Measurements from ENCODE around the gene PITPNM1. TPM values are rescaled to one million over a fixed set of nuclear protein-coding genes. Genes with fewer than 3 reads are reported as not detected.
A peak's percentile ranks its signal among the peaks of the same experiment; 100 is the strongest.
"Not testable (repeated sequence)": the region's sequence is repeated elsewhere in the genome, so short reads cannot be mapped to it uniquely, and the experiment has no call there.

Gene PITPNM1
- total and polyA plus RNA-seq, 2 experiments from 2014 or later, result 26.3 to 39.8 TPM

DNA sequence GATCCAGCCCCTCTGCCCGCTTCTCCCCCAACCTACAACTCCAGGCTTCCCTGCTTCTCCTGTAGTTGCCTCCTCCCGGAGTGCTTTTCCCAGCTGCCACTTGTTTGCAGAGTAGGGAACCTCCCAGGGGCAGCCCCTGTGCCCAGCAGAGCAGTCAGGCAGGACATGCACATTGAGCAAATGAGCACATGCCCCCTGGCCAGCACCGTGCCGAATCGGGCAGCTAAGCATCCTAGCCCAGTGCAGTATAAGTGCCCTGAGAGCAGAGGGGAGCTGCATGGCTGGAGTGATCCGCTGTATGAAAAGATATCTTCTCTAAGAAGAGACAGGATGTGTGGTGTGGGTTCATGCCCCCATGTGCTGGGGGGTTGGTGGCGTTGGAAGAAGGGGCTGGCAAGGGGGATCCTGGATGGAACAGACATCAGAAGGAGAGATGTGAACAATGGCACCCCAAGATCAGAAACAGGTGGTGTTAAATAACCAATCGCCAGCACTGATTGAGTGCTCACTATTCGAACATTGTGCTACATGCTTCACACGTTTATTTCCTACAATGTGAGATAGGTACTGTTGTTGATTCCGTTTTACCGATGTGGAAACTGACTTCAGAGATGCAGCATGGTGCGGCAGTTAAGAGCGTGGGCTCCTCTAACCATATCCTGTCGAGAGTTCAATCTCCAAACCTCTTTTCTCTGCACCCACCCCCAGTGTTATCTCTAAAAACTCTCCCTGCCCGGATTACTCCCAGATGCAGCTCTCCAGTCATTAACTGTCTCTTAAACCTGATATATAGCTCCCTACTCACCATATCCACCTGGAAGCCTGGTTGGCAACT lies 21.1 kb downstream of the PITPNM1 start:
- Histone ChIP-seq H3K36me3 (replicated peaks; ENCODE audit: insufficient read depth, low read depth) (no peaks in the 10 kb centered on the region), H3K79me2 (peaks cover 26% of the 10 kb centered on the region), H3K27ac (no peak overlapping the region), H4K20me1 (ENCODE audit: insufficient read depth, poor library complexity, severe bottlenecking) (no peaks in the 10 kb centered on the region), H3K4me2 (peak overlapping the region; percentile 75), H3K4me1 (ENCODE audit: insufficient read depth) (peaks cover 10% of the 10 kb centered on the region), H3K9me2 (replicated peaks; ENCODE audit: insufficient read depth) (no peaks in the 10 kb centered on the region), H2AFZ (no peak overlapping the region), H3K9me3 (ENCODE audit: low read depth) (no peaks in the 10 kb centered on the region), H3K27me3 (no peaks in the 10 kb centered on the region), H3K4me3 (no peak overlapping the region)
- TF ChIP-seq, protein P1, sequence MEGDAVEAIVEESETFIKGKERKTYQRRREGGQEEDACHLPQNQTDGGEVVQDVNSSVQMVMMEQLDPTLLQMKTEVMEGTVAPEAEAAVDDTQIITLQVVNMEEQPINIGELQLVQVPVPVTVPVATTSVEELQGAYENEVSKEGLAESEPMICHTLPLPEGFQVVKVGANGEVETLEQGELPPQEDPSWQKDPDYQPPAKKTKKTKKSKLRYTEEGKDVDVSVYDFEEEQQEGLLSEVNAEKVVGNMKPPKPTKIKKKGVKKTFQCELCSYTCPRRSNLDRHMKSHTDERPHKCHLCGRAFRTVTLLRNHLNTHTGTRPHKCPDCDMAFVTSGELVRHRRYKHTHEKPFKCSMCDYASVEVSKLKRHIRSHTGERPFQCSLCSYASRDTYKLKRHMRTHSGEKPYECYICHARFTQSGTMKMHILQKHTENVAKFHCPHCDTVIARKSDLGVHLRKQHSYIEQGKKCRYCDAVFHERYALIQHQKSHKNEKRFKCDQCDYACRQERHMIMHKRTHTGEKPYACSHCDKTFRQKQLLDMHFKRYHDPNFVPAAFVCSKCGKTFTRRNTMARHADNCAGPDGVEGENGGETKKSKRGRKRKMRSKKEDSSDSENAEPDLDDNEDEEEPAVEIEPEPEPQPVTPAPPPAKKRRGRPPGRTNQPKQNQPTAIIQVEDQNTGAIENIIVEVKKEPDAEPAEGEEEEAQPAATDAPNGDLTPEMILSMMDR (IDR thresholded peaks at IDR 0.05; ENCODE audit: poor library complexity), result no peak
- TF ChIP-seq EZH2 (IDR thresholded peaks at IDR 0.05; ENCODE audit: borderline replicate concordance), result no peak
- no peak for TF ChIP-seq EZH2phosphoT487 (IDR thresholded peaks at IDR 0.05; ENCODE audit: low read depth, severe bottlenecking, unreplicated experiment)
- WGBS (ENCODE audit: low lambda C conversion rate, missing lambda C conversion rate), result 87% methylated on average over 16 of the region's 16 CpGs
- DNase-seq (ENCODE audit: low spot score), result no peak

DNA sequence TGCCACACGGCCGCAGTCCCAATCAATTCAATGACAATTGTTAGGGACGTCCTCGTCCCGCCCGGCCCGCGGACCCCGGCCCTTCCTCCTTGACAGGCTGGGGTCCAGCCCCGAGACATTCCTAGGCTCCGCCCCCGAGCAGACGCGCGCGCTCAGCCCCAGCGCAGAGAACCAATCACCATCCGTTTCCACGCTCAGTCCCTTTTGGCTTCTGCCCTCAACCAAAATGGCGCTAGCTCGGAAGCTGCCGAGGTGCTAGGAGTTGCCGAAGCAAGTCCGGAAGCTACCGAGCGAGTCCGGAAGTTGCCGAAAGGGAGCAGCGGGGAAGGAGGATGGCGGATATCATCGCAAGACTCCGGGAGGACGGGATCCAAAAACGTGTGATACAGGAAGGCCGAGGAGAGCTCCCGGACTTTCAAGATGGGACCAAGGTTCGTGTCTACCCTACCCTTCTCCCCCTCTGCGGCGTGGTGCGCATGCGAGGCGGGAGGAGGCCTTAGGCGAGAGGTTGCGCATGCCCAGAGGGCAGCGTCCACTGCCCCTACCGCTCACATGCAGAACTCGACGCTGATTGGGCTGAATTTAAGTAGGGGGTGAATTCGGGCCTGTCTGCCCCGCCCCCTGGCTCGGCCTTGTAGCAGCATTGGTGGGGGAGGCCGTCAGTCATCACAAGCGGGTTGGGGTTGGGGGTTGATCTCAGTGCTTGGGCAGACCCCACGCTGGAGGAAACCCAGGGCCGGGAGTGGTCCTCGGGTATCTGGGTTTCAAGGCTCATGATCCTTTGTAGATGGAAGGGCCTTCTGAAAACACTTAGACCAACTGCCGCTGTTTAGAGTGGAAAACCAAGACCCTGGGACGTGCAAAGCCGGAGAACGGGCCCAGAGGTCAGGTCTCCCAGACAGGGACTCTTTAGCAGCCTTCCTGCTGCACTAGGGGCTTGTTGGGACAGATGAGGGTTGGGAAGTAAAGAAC lies 22.1 kb downstream of the PITPNM1 start, which contains the start of gene AIP:
Gene AIP, plus strand, starts transcription at position 200 of the 972 bp plus-strand sequence. Its CDS starts 133 bp downstream, at position 333.
- 14% methylated on average over 60 of the region's 60 CpGs for WGBS (ENCODE audit: low lambda C conversion rate, missing lambda C conversion rate)
- no peaks in the 10 kb centered on the region for H3K27me3 ChIP-seq

DNA sequence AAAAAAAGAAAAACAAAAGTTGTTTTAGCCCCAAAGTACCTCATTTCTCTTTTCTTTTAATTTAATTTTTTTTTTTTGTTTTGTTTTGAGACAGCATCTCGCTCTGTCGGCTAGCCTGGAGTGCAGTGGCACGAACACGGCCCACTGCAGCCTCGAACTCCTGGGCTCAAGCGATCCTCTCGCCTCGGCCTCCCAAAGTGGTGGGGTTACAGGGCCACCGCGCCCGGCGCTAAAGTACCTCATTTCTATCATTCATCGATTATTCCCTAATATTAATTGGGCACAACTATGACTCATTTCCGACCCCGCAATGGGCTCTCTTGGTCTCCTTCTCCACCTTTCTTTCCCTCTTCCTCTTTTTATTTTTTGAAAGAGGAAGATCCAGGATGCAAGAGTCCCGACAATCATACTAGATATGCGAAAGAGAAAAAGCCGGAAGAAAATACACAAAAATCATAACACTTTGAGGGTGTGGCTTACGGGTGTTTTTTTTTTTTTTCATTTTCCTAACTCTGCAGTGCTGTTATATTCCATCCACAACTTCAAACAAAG lies 22.8 kb downstream of the PITPNM1 start:
- peaks cover 26% of the 10 kb centered on the region for H3K79me2 ChIP-seq
- H3K4me2 ChIP-seq, result peak overlapping the region; percentile 77
- no peaks in the 10 kb centered on the region for H3K9me2 ChIP-seq (replicated peaks; ENCODE audit: insufficient read depth)
- no peak for DNase-seq (ENCODE audit: low spot score)
- no peaks in the 10 kb centered on the region for H3K9me3 ChIP-seq (ENCODE audit: low read depth)
- H2AFZ ChIP-seq, result peak overlapping the region; percentile 64
- TF ChIP-seq EZH2phosphoT487 (IDR thresholded peaks at IDR 0.05; ENCODE audit: low read depth, severe bottlenecking, unreplicated experiment) (no peak), EZH2 (IDR thresholded peaks at IDR 0.05; ENCODE audit: borderline replicate concordance) (no peak)
- TF ChIP-seq, protein P1 (IDR thresholded peaks at IDR 0.05; ENCODE audit: poor library complexity), result no peak
- no peaks in the 10 kb centered on the region for H4K20me1 ChIP-seq (ENCODE audit: insufficient read depth, poor library complexity, severe bottlenecking)
- H3K4me3 ChIP-seq, result peak overlapping the region; percentile 11
- 71% methylated on average over 19 of the region's 19 CpGs for WGBS (ENCODE audit: low lambda C conversion rate, missing lambda C conversion rate)
- no peaks in the 10 kb centered on the region for H3K36me3 ChIP-seq (replicated peaks; ENCODE audit: insufficient read depth, low read depth)
- H3K4me1 ChIP-seq (ENCODE audit: insufficient read depth), result peaks cover 10% of the 10 kb centered on the region
- peak overlapping the region; percentile 57 for H3K27ac ChIP-seq
- H3K27me3 ChIP-seq, result no peaks in the 10 kb centered on the region

More for the DNA sequence above, 22.1 kb downstream of the PITPNM1 start, which contains the start of gene AIP:
- no peaks in the 10 kb centered on the region for H3K36me3 ChIP-seq (replicated peaks; ENCODE audit: insufficient read depth, low read depth)
- H2AFZ ChIP-seq, result peak within 1 kb of the TSS; percentile 73
- H3K79me2 ChIP-seq, result peaks cover 26% of the 10 kb centered on the region
- TF ChIP-seq EZH2phosphoT487 (IDR thresholded peaks at IDR 0.05; ENCODE audit: low read depth, severe bottlenecking, unreplicated experiment), result no peak
- TF ChIP-seq, protein P1 (IDR thresholded peaks at IDR 0.05; ENCODE audit: poor library complexity), result no peak
- no peak for TF ChIP-seq EZH2 (IDR thresholded peaks at IDR 0.05; ENCODE audit: borderline replicate concordance)
- H3K9me3 ChIP-seq (ENCODE audit: low read depth), result no peaks in the 10 kb centered on the region
- no peaks in the 10 kb centered on the region for H4K20me1 ChIP-seq (ENCODE audit: insufficient read depth, poor library complexity, severe bottlenecking)
- H3K4me3 ChIP-seq, result peak within 1 kb of the TSS; percentile 34
- DNase-seq (ENCODE audit: low spot score), result peak; percentile 98
- H3K4me1 ChIP-seq (ENCODE audit: insufficient read depth), result peaks cover 10% of the 10 kb centered on the region
- H3K27ac ChIP-seq, result peak within 1 kb of the TSS; percentile 57
- peak within 1 kb of the TSS; percentile 77 for H3K4me2 ChIP-seq
- no peaks in the 10 kb centered on the region for H3K9me2 ChIP-seq (replicated peaks; ENCODE audit: insufficient read depth)

DNA sequence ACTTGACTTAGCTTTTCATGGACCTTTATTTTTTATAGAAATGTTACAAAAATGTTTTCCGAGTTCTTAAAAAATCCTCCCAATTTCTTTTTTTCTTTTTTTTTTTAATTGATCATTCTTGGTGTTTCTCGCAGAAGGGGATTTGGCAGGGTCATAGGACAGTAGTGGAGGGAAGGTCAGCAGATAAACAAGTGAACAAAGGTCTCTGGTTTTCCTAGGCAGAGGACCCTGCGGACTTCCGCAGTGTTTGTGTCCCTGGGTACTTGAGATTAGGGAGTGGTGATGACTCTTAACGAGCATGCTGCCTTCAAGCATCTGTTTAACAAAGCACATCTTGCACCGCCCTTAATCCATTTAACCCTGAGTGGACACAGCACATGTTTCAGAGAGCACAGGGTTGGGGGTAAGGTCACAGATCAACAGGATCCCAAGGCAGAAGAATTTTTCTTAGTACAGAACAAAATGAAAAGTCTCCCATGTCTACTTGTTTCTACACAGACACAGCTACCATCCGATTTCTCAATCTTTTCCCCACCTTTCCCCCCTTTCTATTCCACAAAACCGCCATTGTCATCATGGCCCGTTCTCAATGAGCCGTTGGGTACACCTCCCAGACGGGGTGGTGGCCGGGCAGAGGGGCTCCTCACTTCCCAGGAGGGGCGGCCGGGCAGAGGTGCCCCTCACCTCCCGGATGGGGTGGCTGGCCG lies 27.7 kb downstream of the PITPNM1 start:
- not testable (repeated sequence) for H3K4me2 ChIP-seq; H2AFZ ChIP-seq; H3K9me3 ChIP-seq (ENCODE audit: low read depth); H3K27ac ChIP-seq; H3K4me3 ChIP-seq; H3K36me3 ChIP-seq (replicated peaks; ENCODE audit: insufficient read depth, low read depth); H3K4me1 ChIP-seq (ENCODE audit: insufficient read depth); H3K9me2 ChIP-seq (replicated peaks; ENCODE audit: insufficient read depth); H3K27me3 ChIP-seq; H4K20me1 ChIP-seq (ENCODE audit: insufficient read depth, poor library complexity, severe bottlenecking); H3K79me2 ChIP-seq; DNase-seq (ENCODE audit: low spot score)
- 81% methylated on average over 16 of the region's 16 CpGs for WGBS (ENCODE audit: low lambda C conversion rate, missing lambda C conversion rate)

DNA sequence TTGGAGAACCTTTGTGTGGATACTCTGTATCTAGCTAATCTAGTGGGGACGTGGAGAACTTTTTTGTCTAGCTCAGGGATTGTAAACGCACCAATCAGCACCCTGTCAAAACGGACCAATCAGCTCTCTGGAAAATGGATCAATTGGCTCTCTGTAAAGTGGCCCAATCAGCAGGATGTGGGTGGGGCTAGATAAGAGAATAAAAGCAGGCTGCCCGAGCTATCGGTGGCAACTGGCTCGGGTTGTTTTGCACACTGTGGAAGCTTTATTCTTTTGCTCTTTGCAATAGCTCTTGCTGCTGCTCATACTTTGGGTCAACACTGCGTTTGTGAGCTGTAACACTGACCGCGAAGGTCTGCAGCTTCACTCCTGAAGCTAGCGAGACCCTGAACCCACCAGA lies 28.5 kb downstream of the PITPNM1 start:
- not testable (repeated sequence) for H2AFZ ChIP-seq; H4K20me1 ChIP-seq (ENCODE audit: insufficient read depth, poor library complexity, severe bottlenecking); H3K27ac ChIP-seq; H3K4me3 ChIP-seq; H3K4me1 ChIP-seq (ENCODE audit: insufficient read depth); H3K4me2 ChIP-seq; H3K9me3 ChIP-seq (ENCODE audit: low read depth); DNase-seq (ENCODE audit: low spot score); H3K9me2 ChIP-seq (replicated peaks; ENCODE audit: insufficient read depth); H3K36me3 ChIP-seq (replicated peaks; ENCODE audit: insufficient read depth, low read depth); H3K27me3 ChIP-seq; H3K79me2 ChIP-seq
- 87% methylated on average over 10 of the region's 10 CpGs for WGBS (ENCODE audit: low lambda C conversion rate, missing lambda C conversion rate)

All from hepatocyte (in vitro differentiated cells).